Posterior cingulate gyrus (tissue), 11 donors: ENCODE results near the gene RIF1.
"Not testable (repeated sequence)": the region's sequence is repeated elsewhere in the genome, so short reads cannot be mapped to it uniquely, and the experiment has no call there.

ENCODE experiments used
- DNase-seq, 10 donors: peaks; one replicate each; pipeline versions ENCODE4 v3.0.0 to v3.0.0-alpha.2; 2020 to 2021; ENCODE audit warnings: mixed read lengths in 3 of 10
- intact Hi-C: fragments of 100-400 bp; cut with DNase I; formaldehyde crosslinking; loops from one replicate; pipeline ENCODE4 v1.15.1; 2023

The RIF1 gene

GRCh38 chr2:151417650-151418049, 7.9 kb downstream of the RIF1 start:
- intact Hi-C loops: loop anchor here (10.0 kb wide), 1 partner anchor 153 kb away; the partner anchor contains the start of gene RBM43
- DNase-seq: no peak

GRCh38 chr2:151421681-151422080, 12.0 kb downstream of the RIF1 start:
- DNase-seq, intact Hi-C loops: not testable (repeated sequence)

- no peak for DNase-seq
- intact Hi-C loops: no loop called here
These were observed 13.3 kb downstream of the RIF1 start for GRCh38 chr2:151422917-151423439.

- intact Hi-C loops: no loop called here
- DNase-seq: no peak
These were observed 14.1 kb downstream of the RIF1 start for GRCh38 chr2:151423760-151424159.

GRCh38 chr2:151437630-151438029, 27.9 kb downstream of the RIF1 start:
- DNase-seq: no peak
- intact Hi-C loops: no loop called here

GRCh38 chr2:151438506-151438905, 28.8 kb downstream of the RIF1 start:
- no peak for DNase-seq
- intact Hi-C loops: no loop called here

- intact Hi-C loops: no loop called here
- DNase-seq: no peak
These were observed 29.4 kb downstream of the RIF1 start for GRCh38 chr2:151439127-151439526.

GRCh38 chr2:151459358-151459757, 49.7 kb downstream of the RIF1 start:
- intact Hi-C loops: no loop called here
- DNase-seq: no peak

- intact Hi-C loops: no loop called here
- DNase-seq: no peak
These were observed 56.1 kb downstream of the RIF1 start for GRCh38 chr2:151465771-151466170.

- intact Hi-C loops: no loop called here
- no peak for DNase-seq
These were observed 60.9 kb downstream of the RIF1 start for GRCh38 chr2:151470556-151470955.

- intact Hi-C loops: no loop called here
- no peak for DNase-seq
These were observed 63.3 kb downstream of the RIF1 start for GRCh38 chr2:151472966-151473365.

- no peak for DNase-seq
- intact Hi-C loops: no loop called here
These were observed 65.4 kb downstream of the RIF1 start for GRCh38 chr2:151475071-151475470.

- DNase-seq: no peak
- intact Hi-C loops: no loop called here
These were observed 66.6 kb downstream of the RIF1 start for GRCh38 chr2:151476287-151476686.

GRCh38 chr2:151478011-151478410, 68.3 kb downstream of the RIF1 start:
- intact Hi-C loops: no loop called here
- no peak for DNase-seq

- intact Hi-C loops: no loop called here
- DNase-seq: no peak
These were observed 72.0 kb downstream of the RIF1 start for GRCh38 chr2:151481744-151482143.

- intact Hi-C loops: no loop called here
- DNase-seq: no peak
These were observed 72.5 kb downstream of the RIF1 start for GRCh38 chr2:151482171-151482725.

GRCh38 chr2:151483546-151483945, 73.8 kb downstream of the RIF1 start:
- no peak for DNase-seq
- intact Hi-C loops: no loop called here

GRCh38 chr2:151484100-151484499, 74.4 kb downstream of the RIF1 start:
- DNase-seq: no peak
- intact Hi-C loops: no loop called here

- intact Hi-C loops: no loop called here
- no peak for DNase-seq
These were observed 76.4 kb downstream of the RIF1 start for GRCh38 chr2:151486053-151486452.

- intact Hi-C loops: no loop called here
- DNase-seq: no peak
These were observed 80.6 kb downstream of the RIF1 start for GRCh38 chr2:151490276-151490675.

- intact Hi-C loops: no loop called here
- no peak for DNase-seq
These were observed 81.8 kb downstream of the RIF1 start for GRCh38 chr2:151491496-151491895.

- DNase-seq: no peak
- intact Hi-C loops: no loop called here
These were observed 88.5 kb downstream of the RIF1 start for GRCh38 chr2:151498178-151498577.

GRCh38 chr2:151506170-151506569, 96.5 kb downstream of the RIF1 start:
- intact Hi-C loops: no loop called here
- no peak for DNase-seq
